Tibial artery (tissue), 4 donors: ENCODE results near the gene GSTP1.
"Not testable (repeated sequence)": the region's sequence is repeated elsewhere in the genome, so short reads cannot be mapped to it uniquely, and the experiment has no call there.

ENCODE experiments used
- DNase-seq, 2 donors: peaks; one replicate each; pipeline ENCODE4 v3.0.0-alpha.2; 2019
- H3K27ac ChIP-seq, 2 donors: fragments of 200-600 bp; sonication (generic) in 1 of 2; 1 replicate in 1 of 2; 2 replicates in 1 of 2; pipeline ENCODE4 v1.5.1; 2018 to 2019; ENCODE audit warnings: mild to moderate bottlenecking in 1 of 2
- H3K27me3 ChIP-seq, 2 donors: fragments of 200-600 bp; sonication (generic) in 1 of 2; one replicate each; pipeline versions ENCODE4 v1.5.1 to v1.6.0; 2016 to 2019
- H3K36me3 ChIP-seq, 3 donors: fragments of 200-600 bp; sonication (generic) in 2 of 3; one replicate each; pipeline ENCODE4 v1.5.1; 2016 to 2019; ENCODE audit warnings: mild to moderate bottlenecking in 2 of 3
- H3K4me1 ChIP-seq, 4 donors: fragments of 200-600 bp; sonication (generic) in 2 of 4; 1 replicate in 3 of 4; 2 replicates in 1 of 4; pipeline ENCODE4 v1.5.1; 2016 to 2019
- H3K4me3 ChIP-seq, 2 donors: fragments of 200-600 bp; sonication (generic) in 1 of 2; 1 replicate in 1 of 2; 2 replicates in 1 of 2; pipeline ENCODE4 v1.5.1; 2018 to 2019; ENCODE audit warnings: mild to moderate bottlenecking in 2 of 2
- H3K9me3 ChIP-seq, 3 donors: fragments of 200-600 bp; sonication (generic) in 1 of 3; one replicate each; pipeline ENCODE4 v1.5.1; 2016 to 2019
- CTCF ChIP-seq, 2 experiments: fragments of 200-600 bp in 1 of 2; fragments of 450-650 bp in 1 of 2; IDR thresholded peaks; one replicate each; pipeline ENCODE4 v1.5.1; 2017 to 2019; ENCODE audit warnings: antibody characterized with exemption in 2 of 2, mild to moderate bottlenecking in 1 of 2, moderate library complexity in 1 of 2
- intact Hi-C: fragments of 100-400 bp; cut with DNase I; formaldehyde crosslinking; loops from one replicate; pipeline ENCODE4 v1.15.0; 2023; ENCODE audit warnings: low total_unique reads

GSTP1 gene

GRCh38 chr11:67545280-67545679 is 38.3 kb upstream of the GSTP1 start:
- DNase-seq: no peak
- Histone ChIP-seq H3K4me1 (no peaks in the 10 kb centered on the region), H3K27ac (no peak overlapping the region), H3K27me3 (no peaks in the 10 kb centered on the region), H3K4me3 (no peak overlapping the region), H3K36me3 (no peaks in the 10 kb centered on the region), H3K9me3 (no peaks in the 10 kb centered on the region)
- TF ChIP-seq CTCF (IDR thresholded peaks at IDR 0.05): no peak
- intact Hi-C loops: no loop called here

GRCh38 chr11:67548112-67548511 is 35.5 kb upstream of the GSTP1 start:
- H3K4me3 ChIP-seq, intact Hi-C loops, H3K36me3 ChIP-seq, H3K27ac ChIP-seq, H3K4me1 ChIP-seq, H3K9me3 ChIP-seq, H3K27me3 ChIP-seq, DNase-seq: not testable (repeated sequence)

GRCh38 chr11:67548555-67549110 is 35.0 kb upstream of the GSTP1 start:
- Histone ChIP-seq H3K27ac (no peak overlapping the region), H3K4me3 (no peak overlapping the region), H3K9me3 (no peaks in the 10 kb centered on the region), H3K36me3 (no peaks in the 10 kb centered on the region), H3K4me1 (no peaks in the 10 kb centered on the region), H3K27me3 (no peaks in the 10 kb centered on the region)
- DNase-seq: no peak
- no peak for TF ChIP-seq CTCF (IDR thresholded peaks at IDR 0.05)
- intact Hi-C loops: no loop called here

- no peaks in the 10 kb centered on the region for H3K27me3 ChIP-seq
- TF ChIP-seq CTCF (IDR thresholded peaks at IDR 0.05): no peak
- intact Hi-C loops: no loop called here
- H3K4me3 ChIP-seq: no peak overlapping the region
- H3K27ac ChIP-seq: no peak overlapping the region
- no peaks in the 10 kb centered on the region for H3K9me3 ChIP-seq
- no peaks in the 10 kb centered on the region for H3K4me1 ChIP-seq
- H3K36me3 ChIP-seq: no peaks in the 10 kb centered on the region
- DNase-seq: no peak
Observed at GRCh38 chr11:67551127-67551526, 32.5 kb upstream of the GSTP1 start.

- H3K27me3 ChIP-seq, H3K27ac ChIP-seq, H3K9me3 ChIP-seq, DNase-seq, H3K36me3 ChIP-seq, H3K4me1 ChIP-seq, H3K4me3 ChIP-seq, intact Hi-C loops: not testable (repeated sequence)
Observed at GRCh38 chr11:67551697-67552096, 31.9 kb upstream of the GSTP1 start.

- H3K4me1 ChIP-seq: peaks cover 0 to 24% (median 0%) of the 10 kb centered on the region in 4 donors
- H3K27ac ChIP-seq: no peak overlapping the region
- no peak for DNase-seq
- no peaks in the 10 kb centered on the region for H3K27me3 ChIP-seq
- no peaks in the 10 kb centered on the region for H3K9me3 ChIP-seq
- H3K36me3 ChIP-seq: no peaks in the 10 kb centered on the region
- intact Hi-C loops: no loop called here
- no peak overlapping the region for H3K4me3 ChIP-seq
- no peak for TF ChIP-seq CTCF (IDR thresholded peaks at IDR 0.05)
Observed at GRCh38 chr11:67556244-67556643, 27.4 kb upstream of the GSTP1 start.
